Measurements from ENCODE around the gene TRIM32. TPM values are rescaled to one million over a fixed set of nuclear protein-coding genes. Genes with fewer than 3 reads are reported as not detected.

Gene TRIM32
- total and polyA plus RNA-seq, 12 donors, result 3.5 to 40.1 (median 19.1) TPM

GRCh38 chr9:116683535-116683934, 3.6 kb upstream of the TRIM32 start:
- no peak for DNase-seq
- H3K27ac ChIP-seq, result no peak overlapping the region
- no peaks in the 10 kb centered on the region for H3K36me3 ChIP-seq (replicated peaks in 1 of 2)
- peaks cover 7 to 20% of the 10 kb centered on the region in 2 donors for H3K4me1 ChIP-seq (replicated peaks in 1 of 2)
- no peaks in the 10 kb centered on the region for H3K9me3 ChIP-seq (replicated peaks in 1 of 3)
- H3K27me3 ChIP-seq, result no peaks in the 10 kb centered on the region
- intact Hi-C loops (cut with DNase I), result no loop called here
- H3K4me3 ChIP-seq, result no peak overlapping the region
- TF ChIP-seq CTCF (IDR thresholded peaks at IDR 0.05) (no peak), POLR2A (IDR thresholded peaks at IDR 0.05) (no peak)

GRCh38 chr9:116685166-116685565, 1.9 kb upstream of the TRIM32 start:
- TF ChIP-seq POLR2A (IDR thresholded peaks at IDR 0.05), result no peak
- no peak for TF ChIP-seq CTCF (IDR thresholded peaks at IDR 0.05)
- intact Hi-C loops (cut with DNase I), result no loop called here
- 81 to 83% (median 83%) methylated on average over 4 of the region's 4 CpGs for WGBS, 4 donors
- Histone ChIP-seq H3K27me3 (no peaks in the 10 kb centered on the region), H3K4me3 (no peak overlapping the region), H3K9me3 (replicated peaks in 1 of 3) (no peaks in the 10 kb centered on the region), H3K27ac (no peak overlapping the region), H3K36me3 (replicated peaks in 1 of 2) (no peaks in the 10 kb centered on the region), H3K4me1 (replicated peaks in 1 of 2) (peaks cover 17 to 36% of the 10 kb centered on the region in 2 donors)
- no peak for DNase-seq

- H3K9me3 ChIP-seq (replicated peaks in 1 of 3), result no peaks in the 10 kb centered on the region
- intact Hi-C loops (cut with DNase I), result no loop called here
- DNase-seq, result no peak
- no peaks in the 10 kb centered on the region for H3K36me3 ChIP-seq (replicated peaks in 1 of 2)
- H3K4me3 ChIP-seq, result peak overlapping the region in 1 of 4 donors; percentile 49
- H3K27me3 ChIP-seq, result no peaks in the 10 kb centered on the region
- H3K4me1 ChIP-seq (replicated peaks in 1 of 2), result peaks cover 19 to 43% of the 10 kb centered on the region in 2 donors
- TF ChIP-seq CTCF (IDR thresholded peaks at IDR 0.05) (no peak), POLR2A (IDR thresholded peaks at IDR 0.05) (no peak)
- H3K27ac ChIP-seq, result no peak overlapping the region
These were observed 970 bp upstream of the TRIM32 start for GRCh38 chr9:116686135-116686534.

- peak in 1 of 7 donors; percentile 25 for DNase-seq
- Histone ChIP-seq H3K4me3 (peak overlapping the region in 3 of 4 donors; percentile 49 to 85 (median 60)), H3K36me3 (replicated peaks in 1 of 2) (no peaks in the 10 kb centered on the region), H3K4me1 (replicated peaks in 1 of 2) (peaks cover 24 to 48% of the 10 kb centered on the region in 2 donors), H3K27ac (peak overlapping the region in 3 of 5 donors; percentile 69 to 89 (median 84)), H3K27me3 (no peaks in the 10 kb centered on the region), H3K9me3 (replicated peaks in 1 of 3) (no peaks in the 10 kb centered on the region)
- 9 to 26% (median 10%) methylated on average over 6 to 7 of the region's 7 CpGs for WGBS, 4 donors
- TF ChIP-seq POLR2A (IDR thresholded peaks at IDR 0.05) (no peak), CTCF (IDR thresholded peaks at IDR 0.05) (no peak)
- intact Hi-C loops (cut with DNase I), result no loop called here
These were observed 422 bp upstream of the TRIM32 start for GRCh38 chr9:116686693-116687073.

Data from adrenal gland (tissue), 12 donors.